Lower leg skin (tissue), 4 donors: ENCODE results near the gene ARHGEF10L. TPM values are rescaled to one million over a fixed set of nuclear protein-coding genes. Genes with fewer than 3 reads are reported as not detected.
A peak's percentile ranks its signal among the peaks of the same experiment; 100 is the strongest.

Experiments used
- DNase-seq, 2 donors: peaks; one replicate each; pipeline ENCODE4 v3.0.0-alpha.2; 2019; ENCODE audit warnings: low spot score in 2 of 2
- H3K4me3 ChIP-seq: fragments of 200-600 bp; sonication (generic); 2 replicates; pipeline ENCODE4 v1.5.1; 2017; ENCODE audit warnings: mild to moderate bottlenecking, low read depth; ENCODE audit not compliant: poor library complexity, severe bottlenecking
- CTCF ChIP-seq, 3 donors: fragments of 450-650 bp; IDR thresholded peaks; one replicate each; pipeline ENCODE4 v1.5.1; 2016; ENCODE audit warnings: antibody characterized with exemption in 3 of 3, mild to moderate bottlenecking in 3 of 3, moderate library complexity in 2 of 3
- POLR2A ChIP-seq, 2 donors: fragments of 450-650 bp; IDR thresholded peaks; one replicate each; pipeline ENCODE4 v1.6.1; 2016 to 2017; ENCODE audit warnings: antibody characterized with exemption in 2 of 2, mild to moderate bottlenecking in 1 of 2, moderate library complexity in 1 of 2
- WGBS, 2 donors: methylation state at CpG; one replicate each; pipeline ENCODE4 v1.1.5; 2018; 5-methylcytosine and 5-hydroxymethylcytosine counted together
- intact Hi-C: fragments of 100-400 bp; cut with DNase I; formaldehyde crosslinking; loops from one replicate; pipeline ENCODE4 v1.15.0; 2023; ENCODE audit warnings: low total_unique reads
- total RNA-seq, 4 donors: library from RNA; depleted of rRNA; stranded (reverse); fragments of >200 nt; gene quantifications; one replicate each; pipeline ENCODE4 v1.1.0, GENCODE V29; 2016

The ARHGEF10L gene
- total RNA-seq, 4 donors from 2014 or later = 95.1 to 125 (median 114) TPM

GRCh38 chr1:17516303-17517214, 22.9 kb upstream of the ARHGEF10L start:
- H3K4me3 ChIP-seq = no peak overlapping the region
- intact Hi-C loops = no loop called here
- DNase-seq = no peak
- TF ChIP-seq POLR2A (IDR thresholded peaks at IDR 0.05) (no peak), CTCF (IDR thresholded peaks at IDR 0.05) (no peak)
- WGBS, 2 donors = 51 to 58% methylated on average over 13 of the region's 13 CpGs

- DNase-seq = peak; percentile 55 to 91
- intact Hi-C loops = no loop called here
- TF ChIP-seq CTCF (IDR thresholded peaks at IDR 0.05) = no peak
- H3K4me3 ChIP-seq = peak overlapping the region; percentile 2
- 42 to 45% methylated on average over 12 of the region's 12 CpGs for WGBS, 2 donors
These were observed 19.5 kb upstream of the ARHGEF10L start for GRCh38 chr1:17520041-17520440.

- TF ChIP-seq CTCF (IDR thresholded peaks at IDR 0.05) (no peak), POLR2A (IDR thresholded peaks at IDR 0.05) (no peak)
- H3K4me3 ChIP-seq = peak overlapping the region; percentile 2
- no peak for DNase-seq
- intact Hi-C loops = no loop called here
- 53 to 56% methylated on average over 12 to 13 of the region's 13 CpGs for WGBS, 2 donors
These were observed 18.8 kb upstream of the ARHGEF10L start for GRCh38 chr1:17520473-17521319.

- H3K4me3 ChIP-seq = no peak overlapping the region
- WGBS, 2 donors = 60 to 61% methylated on average over 18 to 19 of the region's 19 CpGs
- TF ChIP-seq CTCF (IDR thresholded peaks at IDR 0.05) (no peak), POLR2A (IDR thresholded peaks at IDR 0.05) (no peak)
- DNase-seq = no peak
- intact Hi-C loops = no loop called here
These were observed 17.4 kb upstream of the ARHGEF10L start for GRCh38 chr1:17521946-17522612.

GRCh38 chr1:17523321-17524041, 16.0 kb upstream of the ARHGEF10L start:
- WGBS, 2 donors = 90 to 93% methylated on average over 7 of the region's 7 CpGs
- H3K4me3 ChIP-seq = no peak overlapping the region
- TF ChIP-seq CTCF (IDR thresholded peaks at IDR 0.05) (no peak), POLR2A (IDR thresholded peaks at IDR 0.05) (no peak)
- intact Hi-C loops = no loop called here
- no peak for DNase-seq
